ENCODE measurements around the gene MYL1. TPM values are rescaled to one million over a fixed set of nuclear protein-coding genes. Genes with fewer than 3 reads are reported as not detected.

The MYL1 gene
- polyA plus RNA-seq, 6 donors from 2014 or later: not detected

- Mint-ChIP-seq H3K27ac (peak overlapping the region in 1 of 6 donors; percentile 1), H3K4me3 (no peak overlapping the region), H3K27me3 (peaks cover 0 to 4% (median 0%) of the 10 kb centered on the region in 3 donors), H3K4me1 (no peaks in the 10 kb centered on the region), H3K9me3 (peaks cover 0 to 3% (median 0%) of the 10 kb centered on the region in 7 donors), H3K36me3 (no peaks in the 10 kb centered on the region)
- ATAC-seq (ENCODE audit: low read depth in 2 of 2): no peak
- DNase-seq: no peak
These were observed 62.0 kb downstream of the MYL1 start for GRCh38 chr2:210252699-210253606.

GRCh38 chr2:210250622-210251021 is 64.4 kb downstream of the MYL1 start:
- Mint-ChIP-seq H3K4me3 (no peak overlapping the region), H3K27me3 (peaks cover 0 to 4% (median 0%) of the 10 kb centered on the region in 3 donors), H3K36me3 (no peaks in the 10 kb centered on the region), H3K4me1 (no peaks in the 10 kb centered on the region), H3K27ac (no peak overlapping the region), H3K9me3 (peaks cover 0 to 3% (median 0%) of the 10 kb centered on the region in 7 donors)
- ATAC-seq (ENCODE audit: low read depth in 2 of 2) (no peak), DNase-seq (no peak)

Other genes starting within 250 kb of the MYL1 start
- 1 to 10 TPM in 5 of 6 donors, under 1 TPM in 1; 0.52 to 3.2 (median 2.4) TPM for gene KANSL1L, start 143.8 kb downstream of the MYL1 start, polyA plus RNA-seq (ENCODE audit: low read depth in 6 of 6)
- not detected for gene ACADL, start 89.7 kb downstream of the MYL1 start, polyA plus RNA-seq (ENCODE audit: low read depth in 6 of 6)
- gene LANCL1, start 161.6 kb upstream of the MYL1 start, polyA plus RNA-seq (ENCODE audit: low read depth in 6 of 6): 10 to 100 TPM in 5 of 6 donors, 1 to 10 TPM in 1; 2.5 to 31.0 (median 20.9) TPM
- not detected for gene CPS1, start 241.4 kb upstream of the MYL1 start, polyA plus RNA-seq (ENCODE audit: low read depth in 6 of 6)

All from naive B cell (primary cell).